ENCODE measurements around the gene SLC6A7.

DNA sequence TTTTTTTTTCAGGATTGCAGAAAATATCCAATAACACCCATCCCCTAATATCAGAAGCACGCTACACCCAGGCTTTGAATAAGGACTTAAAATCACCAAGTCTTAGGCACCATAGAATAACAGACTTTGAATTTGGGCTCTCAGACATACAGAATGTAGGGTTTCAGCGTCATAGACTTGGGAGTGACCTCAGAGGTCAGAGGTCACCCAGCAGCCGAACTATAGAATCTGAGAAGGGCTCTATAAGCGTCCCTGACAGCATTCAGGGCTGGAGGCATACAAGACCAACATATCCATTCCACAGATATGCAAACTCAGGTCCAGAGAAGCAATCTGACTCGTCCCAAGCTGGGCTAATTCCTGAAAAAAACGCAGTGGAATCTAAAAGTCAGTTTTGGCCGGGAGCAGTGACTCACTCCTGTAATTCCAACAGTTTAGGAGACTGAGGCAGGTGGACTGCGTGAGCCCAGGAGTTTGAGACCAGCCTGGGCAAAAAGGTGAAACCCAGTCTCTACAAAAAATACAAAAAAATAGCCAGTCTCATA lies 34.7 kb downstream of the SLC6A7 start:
- TF ChIP-seq, protein P1, sequence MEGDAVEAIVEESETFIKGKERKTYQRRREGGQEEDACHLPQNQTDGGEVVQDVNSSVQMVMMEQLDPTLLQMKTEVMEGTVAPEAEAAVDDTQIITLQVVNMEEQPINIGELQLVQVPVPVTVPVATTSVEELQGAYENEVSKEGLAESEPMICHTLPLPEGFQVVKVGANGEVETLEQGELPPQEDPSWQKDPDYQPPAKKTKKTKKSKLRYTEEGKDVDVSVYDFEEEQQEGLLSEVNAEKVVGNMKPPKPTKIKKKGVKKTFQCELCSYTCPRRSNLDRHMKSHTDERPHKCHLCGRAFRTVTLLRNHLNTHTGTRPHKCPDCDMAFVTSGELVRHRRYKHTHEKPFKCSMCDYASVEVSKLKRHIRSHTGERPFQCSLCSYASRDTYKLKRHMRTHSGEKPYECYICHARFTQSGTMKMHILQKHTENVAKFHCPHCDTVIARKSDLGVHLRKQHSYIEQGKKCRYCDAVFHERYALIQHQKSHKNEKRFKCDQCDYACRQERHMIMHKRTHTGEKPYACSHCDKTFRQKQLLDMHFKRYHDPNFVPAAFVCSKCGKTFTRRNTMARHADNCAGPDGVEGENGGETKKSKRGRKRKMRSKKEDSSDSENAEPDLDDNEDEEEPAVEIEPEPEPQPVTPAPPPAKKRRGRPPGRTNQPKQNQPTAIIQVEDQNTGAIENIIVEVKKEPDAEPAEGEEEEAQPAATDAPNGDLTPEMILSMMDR (IDR thresholded peaks at IDR 0.05) = no peak
- no peak for TF ChIP-seq POLR2AphosphoS5 (IDR thresholded peaks at IDR 0.05)

Measured in sigmoid colon (tissue), 4 donors.